ENCODE results near the gene SP2.

DNA sequence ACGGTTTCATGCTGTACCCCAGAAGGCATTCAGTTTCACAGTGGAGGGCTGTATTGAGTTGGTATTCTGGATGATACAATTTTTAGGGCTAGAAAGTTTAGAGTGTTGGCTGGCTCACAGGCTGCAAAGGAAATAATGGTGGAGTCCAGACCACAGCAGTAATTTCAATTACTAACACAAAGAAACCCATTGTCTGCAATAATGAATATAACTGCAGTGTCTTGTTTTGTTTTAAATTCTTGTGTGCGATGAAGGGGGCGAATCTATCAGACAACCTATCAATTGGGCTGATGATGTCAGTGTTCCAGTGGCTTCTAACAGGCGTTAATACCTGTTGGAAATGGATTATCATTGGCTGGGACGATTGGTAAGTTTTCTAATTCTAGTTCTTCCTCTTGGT is 1.5 kb downstream of the SP2 start:
- TF ChIP-seq POLR2AphosphoS5 (IDR thresholded peaks at IDR 0.05; ENCODE audit: low read depth, low read length) (no peak), POLR2A (IDR thresholded peaks at IDR 0.05; ENCODE audit: low read depth, low read length) (no peak), TAF1 (IDR thresholded peaks at IDR 0.05; ENCODE audit: borderline replicate concordance, low read depth, low read length) (no peak)
